HEK293T (cell line): ENCODE results near the gene RIMS1.
A peak's percentile ranks its signal among the peaks of the same experiment; 100 is the strongest.

ENCODE experiments used
- CTCF ChIA-PET: fragments of 350-600 bp; formaldehyde crosslinking; extraction: SDS; loops from one replicate; lab custom pipeline; 2021; ENCODE audit warnings: antibody characterized with exemption, inconsistent platforms; lab: Yijun Ruan, JAX
- POLR2A ChIA-PET: fragments of 350-600 bp; formaldehyde crosslinking; extraction: SDS; loops from one replicate; lab custom pipeline; 2020; ENCODE audit warnings: antibody characterized with exemption, inconsistent platforms; lab: Yijun Ruan, JAX
- DNase-seq: peaks from one replicate; pipeline ENCODE4 v3.0.0; 2012; ENCODE audit warnings: mixed read lengths; ENCODE audit errors: extremely low spot score
- ARNT ChIP-seq: fragments of 450-650 bp; IDR thresholded peaks from 2 replicates; pipeline ENCODE4 v1.6.1; 2017; ENCODE audit warnings: mild to moderate bottlenecking
- BHLHE40 ChIP-seq: fragments of 450-650 bp; IDR thresholded peaks from 2 replicates; pipeline ENCODE4 v1.6.1; 2016; ENCODE audit warnings: mild to moderate bottlenecking, moderate library complexity, borderline replicate concordance
- CTBP1 ChIP-seq: fragments of 450-650 bp; IDR thresholded peaks from 2 replicates; pipeline ENCODE4 v1.6.1; 2016; ENCODE audit warnings: borderline replicate concordance
- ELF4 ChIP-seq: fragments of 450-650 bp; IDR thresholded peaks from 2 replicates; pipeline ENCODE4 v1.6.1; 2017; ENCODE audit warnings: antibody characterized with exemption
- FOXA1 ChIP-seq: fragments of 450-650 bp; IDR thresholded peaks from 2 replicates; pipeline ENCODE4 v1.6.1; 2016; ENCODE audit warnings: mild to moderate bottlenecking
- FOXK2 ChIP-seq: fragments of 450-650 bp; IDR thresholded peaks from 2 replicates; pipeline ENCODE4 v1.6.1; 2016; ENCODE audit warnings: mild to moderate bottlenecking
- FOXM1 ChIP-seq: fragments of 450-650 bp; IDR thresholded peaks from 2 replicates; pipeline ENCODE4 v1.6.1; 2017; ENCODE audit warnings: mild to moderate bottlenecking, borderline replicate concordance
- HDGF ChIP-seq: fragments of 450-650 bp; IDR thresholded peaks from 2 replicates; pipeline ENCODE4 v1.6.1; 2017; ENCODE audit warnings: antibody characterized with exemption, borderline replicate concordance
- L3MBTL2 ChIP-seq: fragments of 450-650 bp; conservative IDR thresholded peaks from 2 replicates; pipeline ENCODE4 v1.6.1; 2016; ENCODE audit warnings: mild to moderate bottlenecking
- LEF1 ChIP-seq: fragments of 450-650 bp; IDR thresholded peaks from 2 replicates; pipeline ENCODE4 v1.6.1; 2017; ENCODE audit warnings: mild to moderate bottlenecking, borderline replicate concordance
- NFRKB ChIP-seq: fragments of 450-650 bp; IDR thresholded peaks from 2 replicates; pipeline ENCODE4 v1.6.1; 2016; ENCODE audit warnings: mild to moderate bottlenecking, moderate library complexity
- PKNOX1 ChIP-seq: fragments of 450-650 bp; IDR thresholded peaks from 2 replicates; pipeline ENCODE4 v1.6.1; 2016
- SP1 ChIP-seq: fragments of 450-650 bp; IDR thresholded peaks from 2 replicates; pipeline ENCODE4 v1.6.1; 2017
- SUZ12 ChIP-seq: fragments of 450-650 bp; IDR thresholded peaks from 2 replicates; pipeline ENCODE4 v1.6.1; 2016; ENCODE audit warnings: mild to moderate bottlenecking
- TARDBP ChIP-seq: fragments of 450-650 bp; IDR thresholded peaks from 2 replicates; pipeline ENCODE4 v1.6.1; 2016
- ZNF384 ChIP-seq: fragments of 450-650 bp; IDR thresholded peaks from 2 replicates; pipeline ENCODE4 v1.6.1; 2016

Gene RIMS1

GRCh38 chr6:72403413-72403812, 517.1 kb downstream of the RIMS1 start:
- DNase-seq = no peak
- ChIA-PET CTCF (interaction anchor here (0.7 kb wide), 1 partner anchor 221 kb away, joined by 3 read pairs; no protein-coding TSS in a partner anchor), POLR2A (no interaction called here)
- TF ChIP-seq ZNF384 (no peak), NFRKB (no peak), FOXA1 (peak; percentile 46; the same call in 1 of the 2 replicates), PKNOX1 (0 out of 2 replicates have a peak, but pooled peaks have one; percentile 51), ELF4 (no peak), CTBP1 (no peak; the same call in 1 of the 2 replicates)

GRCh38 chr6:72406517-72406916, 520.2 kb downstream of the RIMS1 start:
- no peak for TF ChIP-seq NFRKB
- TF ChIP-seq HDGF = no peak
- TF ChIP-seq ZNF384 = no peak
- TF ChIP-seq ARNT = no peak
- no peak for TF ChIP-seq BHLHE40
- no peak for TF ChIP-seq TARDBP
- no peak for TF ChIP-seq SP1
- no peak for TF ChIP-seq PKNOX1
- no peak for TF ChIP-seq FOXM1
- no peak for TF ChIP-seq LEF1
- no peak for TF ChIP-seq ELF4
- no peak for TF ChIP-seq L3MBTL2
- TF ChIP-seq FOXA1 = no peak
- TF ChIP-seq FOXK2 = no peak
- no peak for TF ChIP-seq SUZ12
- TF ChIP-seq CTBP1 = no peak
- no peak for DNase-seq
- ChIA-PET POLR2A (no interaction called here), CTCF (no interaction called here)

- TF ChIP-seq PKNOX1 (no peak), FOXK2 (no peak), SP1 (no peak), SUZ12 (no peak), BHLHE40 (no peak), HDGF (no peak), TARDBP (no peak), FOXA1 (no peak), ELF4 (no peak), L3MBTL2 (no peak), FOXM1 (no peak), NFRKB (no peak)
- DNase-seq = no peak
- ChIA-PET CTCF (interaction anchor here (0.6 to 2.4 kb wide), 7 partner anchors 13 to 981 kb away, joined by 3 to 18 read pairs (median 6); no protein-coding TSS in a partner anchor), POLR2A (no interaction called here)
Observed at GRCh38 chr6:72410769-72411168, 524.4 kb downstream of the RIMS1 start.

GRCh38 chr6:72411872-72412708, 525.7 kb downstream of the RIMS1 start:
- CTCF ChIA-PET = interaction anchor here (0.5 to 2.4 kb wide), 13 partner anchors 9 to 718 kb away, joined by 3 to 18 read pairs (median 4); no protein-coding TSS in a partner anchor
- DNase-seq = peak; percentile 81
- TF ChIP-seq BHLHE40 (no peak), HDGF (no peak), TARDBP (no peak), L3MBTL2 (no peak), NFRKB (no peak), FOXM1 (no peak)
- POLR2A ChIA-PET = no interaction called here

- no peak for TF ChIP-seq ELF4
- TF ChIP-seq CTBP1 = no peak
- TF ChIP-seq FOXM1 = no peak
- TF ChIP-seq L3MBTL2 = no peak
- TF ChIP-seq HDGF = no peak
- TF ChIP-seq TARDBP = no peak
- TF ChIP-seq FOXA1 = no peak
- CTCF ChIA-PET = interaction anchor here (0.7 to 2.4 kb wide), 9 partner anchors 8 to 717 kb away, joined by 3 to 18 read pairs (median 5); no protein-coding TSS in a partner anchor
- POLR2A ChIA-PET = no interaction called here
- DNase-seq = no peak
Observed at GRCh38 chr6:72412709-72413044, 526.3 kb downstream of the RIMS1 start.

GRCh38 chr6:72413884-72414283, 527.5 kb downstream of the RIMS1 start:
- CTCF ChIA-PET = interaction anchor here (0.6 to 1.0 kb wide), 2 partner anchors 167 to 729 kb away, joined by 4 to 5 read pairs; no protein-coding TSS in a partner anchor
- no peak for DNase-seq
- POLR2A ChIA-PET = no interaction called here
- no peak for TF ChIP-seq BHLHE40
- no peak for TF ChIP-seq CTBP1
- no peak for TF ChIP-seq FOXM1
- no peak for TF ChIP-seq L3MBTL2
- no peak for TF ChIP-seq ZNF384
- no peak for TF ChIP-seq FOXK2
- TF ChIP-seq SP1 = no peak
- no peak for TF ChIP-seq LEF1
- no peak for TF ChIP-seq TARDBP
- no peak for TF ChIP-seq NFRKB
- no peak for TF ChIP-seq SUZ12
- no peak for TF ChIP-seq PKNOX1
